A549 (cell line): ENCODE results near the gene AUTS2. TPM values are rescaled to one million over a fixed set of nuclear protein-coding genes. Genes with fewer than 3 reads are reported as not detected.

Experiments used
- ATAC-seq, 2 experiments: fragments of 200-7000 bp in 1 of 2; fragments of >200 bp in 1 of 2; cut with Nextera tagmentation in 1 of 2; cut with Tn5 transposase in 1 of 2; 3 replicates each; pipeline versions ENCODE4 v1.8.0 to v1.9.1; 2018 to 2020; ENCODE audit warnings: mild to moderate bottlenecking in 1 of 2, moderate library complexity in 1 of 2
- CTCF ChIA-PET: fragments of 300-600 bp; sonication (Branson Sonifier 250); formaldehyde crosslinking; extraction: SDS; loops from one replicate; lab custom pipeline; 2021; ENCODE audit warnings: antibody characterized with exemption, inconsistent platforms; lab: Yijun Ruan, JAX
- POLR2A ChIA-PET: fragments of 350-600 bp; formaldehyde crosslinking; extraction: SDS; loops from one replicate; lab custom pipeline; 2021; ENCODE audit warnings: antibody characterized with exemption, inconsistent platforms; lab: Yijun Ruan, JAX
- DNase-seq, 2 experiments: peaks; one replicate each; pipeline versions ENCODE4 v3.0.0 to v3.0.0-alpha.2; 2011 to 2016; ENCODE audit warnings: low read depth in 1 of 2, low spot score in 1 of 2
- FAIRE-seq: peaks from 2 replicates; lab custom pipeline; 2011; peaks lifted over from hg19 to GRCh38; lab: Jason Lieb, UNC
- H3K27ac ChIP-seq, 2 experiments: fragments of >200 bp; sonication (Bioruptor Twin); formaldehyde crosslinking; 3 replicates each; pipeline ENCODE4 v1.5.1; 2016 to 2017
- H3K4me1 ChIP-seq: fragments of >200 bp; sonication (Bioruptor Twin); formaldehyde crosslinking; 3 replicates; pipeline ENCODE4 v1.6.1; 2016
- H3K4me2 ChIP-seq: fragments of >200 bp; sonication (Bioruptor Twin); formaldehyde crosslinking; 3 replicates; pipeline ENCODE4 v1.6.1; 2016
- H3K4me3 ChIP-seq: fragments of >200 bp; sonication (Bioruptor Twin); formaldehyde crosslinking; 3 replicates; pipeline ENCODE4 v1.5.1; 2016
- H3K9me3 ChIP-seq: fragments of >200 bp; sonication (Bioruptor Twin); formaldehyde crosslinking; 3 replicates; pipeline ENCODE4 v1.6.1; 2016
- CBX2 ChIP-seq: fragments of 200-600 bp; sonication (generic); IDR thresholded peaks from 2 replicates; pipeline ENCODE4 v1.6.1; 2016; ENCODE audit warnings: low read depth, mild to moderate bottlenecking, borderline replicate concordance
- CBX8 ChIP-seq: fragments of 200-600 bp; sonication (generic); IDR thresholded peaks from 2 replicates; pipeline ENCODE4 v1.6.1; 2016
- CEBPB ChIP-seq, 2 experiments: fragments of >200 bp in 1 of 2; sonication (Bioruptor Twin) in 1 of 2; formaldehyde crosslinking in 1 of 2; IDR thresholded peaks; 2 replicates each; pipeline ENCODE4 v1.6.1; 2012 to 2016
- E2F6 ChIP-seq: IDR thresholded peaks from 2 replicates; pipeline ENCODE4 v1.6.1; 2012; ENCODE audit warnings: low read depth, borderline replicate concordance
- EHF ChIP-seq: fragments of 250-450 bp; sonication (Bioruptor Pico); IDR thresholded peaks from 2 replicates; pipeline ENCODE4 v1.5.0; 2020; ENCODE audit warnings: mild to moderate bottlenecking
- FOSB ChIP-seq: fragments of 250-450 bp; sonication (Bioruptor Pico); IDR thresholded peaks from 2 replicates; pipeline ENCODE4 v1.5.0; 2020; ENCODE audit warnings: mild to moderate bottlenecking, moderate library complexity
- FOSL2 ChIP-seq, 2 experiments: fragments of 450-650 bp in 1 of 2; fragments of >200 bp in 1 of 2; sonication (Bioruptor Twin) in 1 of 2; formaldehyde crosslinking; IDR thresholded peaks; 2 replicates each; pipeline versions ENCODE4 v1.5.0 to v1.6.1; 2016 to 2020; ENCODE audit warnings: mild to moderate bottlenecking in 1 of 2, moderate library complexity in 1 of 2
- GATA3 ChIP-seq: IDR thresholded peaks from 2 replicates; pipeline ENCODE4 v1.6.1; 2012; ENCODE audit warnings: borderline replicate concordance
- HOXA7 ChIP-seq: fragments of 250-450 bp; sonication (Bioruptor Pico); IDR thresholded peaks from 2 replicates; pipeline ENCODE4 v1.5.0; 2020; ENCODE audit warnings: mild to moderate bottlenecking, moderate library complexity
- HOXB5 ChIP-seq: fragments of 250-450 bp; sonication (Bioruptor Pico); IDR thresholded peaks from 2 replicates; pipeline ENCODE4 v1.5.0; 2020; ENCODE audit warnings: mild to moderate bottlenecking, moderate library complexity
- KDM5A ChIP-seq: fragments of 200-600 bp; sonication (generic); IDR thresholded peaks from 2 replicates; pipeline ENCODE4 v1.6.1; 2016; ENCODE audit warnings: antibody characterized with exemption, mild to moderate bottlenecking
- MAZ ChIP-seq: fragments of 150-350 bp; IDR thresholded peaks from 2 replicates; pipeline ENCODE4 v1.6.1; 2014; ENCODE audit warnings: antibody characterized with exemption, low read depth, low read length, borderline replicate concordance
- MYC ChIP-seq: IDR thresholded peaks from 2 replicates; pipeline ENCODE4 v1.6.1; 2012; ENCODE audit warnings: mild to moderate bottlenecking, inconsistent platforms, low read length, improper control_type of control experiment, borderline replicate concordance
- NFE2L2 ChIP-seq: fragments of 150-350 bp; conservative IDR thresholded peaks from 2 replicates; pipeline ENCODE4 v1.6.1; 2014; ENCODE audit warnings: low read length
- NPAS2 ChIP-seq: fragments of 250-450 bp; sonication (Bioruptor Pico); IDR thresholded peaks from 2 replicates; pipeline ENCODE4 v1.8.0; 2022; ENCODE audit warnings: mild to moderate bottlenecking, moderate library complexity, borderline replicate concordance
- PHF8 ChIP-seq: fragments of 200-600 bp; sonication (generic); IDR thresholded peaks from 2 replicates; pipeline ENCODE4 v1.6.1; 2016; ENCODE audit warnings: low read depth, mild to moderate bottlenecking, antibody characterized with exemption, moderate library complexity, borderline replicate concordance
- POLR2AphosphoS2 ChIP-seq: conservative IDR thresholded peaks from 2 replicates; pipeline ENCODE4 v1.6.1; 2012; ENCODE audit warnings: low read length, improper control_type of control experiment, inconsistent platforms
- RAD21 ChIP-seq, 2 experiments: fragments of >200 bp in 1 of 2; sonication (Bioruptor Twin) in 1 of 2; formaldehyde crosslinking in 1 of 2; IDR thresholded peaks in 1 of 2; conservative IDR thresholded peaks in 1 of 2; 2 replicates in 1 of 2; 3 replicates in 1 of 2; pipeline ENCODE4 v1.6.1; 2012 to 2018; ENCODE audit warnings: inconsistent platforms in 1 of 2
- RARB ChIP-seq: fragments of 250-450 bp; sonication (Bioruptor Pico); IDR thresholded peaks from 2 replicates; pipeline ENCODE4 v1.8.0; 2021; ENCODE audit warnings: mild to moderate bottlenecking, moderate library complexity
- REST ChIP-seq: fragments of 200-600 bp; sonication (generic); IDR thresholded peaks from 2 replicates; pipeline ENCODE4 v1.6.1; 2016; ENCODE audit warnings: antibody characterized with exemption, mild to moderate bottlenecking, moderate library complexity
- TFCP2L1 ChIP-seq: fragments of 250-450 bp; sonication (Bioruptor Pico); IDR thresholded peaks from 2 replicates; pipeline ENCODE4 v1.5.0; 2021; ENCODE audit warnings: mild to moderate bottlenecking
- ZFP36 ChIP-seq: fragments of 450-650 bp; IDR thresholded peaks from 2 replicates; pipeline ENCODE4 v1.6.1; 2014; ENCODE audit warnings: borderline replicate concordance; ENCODE audit not compliant: partially characterized antibody
- ZNF302 ChIP-seq: fragments of 250-450 bp; sonication (Bioruptor Pico); IDR thresholded peaks from 2 replicates; pipeline ENCODE4 v1.9.0; 2021; ENCODE audit warnings: inconsistent platforms, mild to moderate bottlenecking, moderate library complexity
- WGBS: methylation state at CpG from one replicate; pipeline ENCODE4 v1.1.6; 2017; ENCODE audit errors: missing lambda C conversion rate; 5-methylcytosine and 5-hydroxymethylcytosine counted together
- polyA plus RNA-seq, 4 experiments: library from polyadenylated mRNA; depleted of rRNA in 3 of 4; stranded (reverse); fragments of >200 nt; fragmentation: RNase III in 1 of 4; extraction: RNeasy Plus Mini Kit Qiagen cat#74134 plus additional on column Dnase treatment in 1 of 4; gene quantifications; 2 replicates in 3 of 4; 3 replicates in 1 of 4; pipeline ENCODE4 v1.2.3, GENCODE V29; 2011 to 2017
- TF ChIP-seq, protein P1 (sequence below): fragments of >200 bp; sonication (Bioruptor Twin); formaldehyde crosslinking; IDR thresholded peaks from 3 replicates; pipeline ENCODE4 v1.6.1; 2016

AUTS2 gene
- polyA plus RNA-seq, 2 of the 4 experiments (the other 2 are of a cell fraction): 1.6 to 3.6 TPM

GRCh38 chr7:70793821-70794220, 1195.5 kb downstream of the AUTS2 start (continued):
- no peak for TF ChIP-seq GATA3
- no peak for TF ChIP-seq KDM5A

DNA sequence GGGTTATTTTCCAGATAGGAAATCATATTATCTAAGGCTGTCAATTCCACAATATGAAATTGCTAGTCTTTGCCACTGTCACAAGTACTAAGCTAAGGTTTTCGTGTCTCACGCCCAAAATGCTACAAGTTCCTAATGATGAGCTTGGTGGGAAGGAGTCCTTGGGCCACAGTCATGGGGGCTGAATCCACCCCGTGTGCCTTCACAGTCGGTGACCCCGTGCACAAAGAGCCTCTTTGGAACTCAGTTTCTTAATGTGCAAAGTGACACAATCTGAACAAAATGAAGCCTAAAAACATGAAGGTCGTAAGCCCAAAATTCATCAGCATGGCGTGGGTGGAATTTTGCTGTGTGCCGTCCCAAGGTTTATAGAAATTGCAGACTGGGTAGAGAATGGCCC, 1196.7 kb downstream of the AUTS2 start:
- no peak overlapping the region for H3K4me3 ChIP-seq
- no peaks in the 10 kb centered on the region for H3K4me1 ChIP-seq
- H3K9me3 ChIP-seq: peaks cover 1% of the 10 kb centered on the region; the same call in 1 of the 3 replicates
- CTCF ChIA-PET: no interaction called here
- H3K27ac ChIP-seq: no peak overlapping the region
- DNase-seq: no peak
- TF ChIP-seq HOXB5 (CRISPR knock-in tag): no peak
- no peak for TF ChIP-seq CEBPB (IDR thresholded peaks at IDR 0.05)
- TF ChIP-seq MYC: no peak
- no peak for TF ChIP-seq MAZ
- TF ChIP-seq NPAS2 (CRISPR knock-in tag): no peak
- no peak for TF ChIP-seq ZNF302 (CRISPR knock-in tag)
- TF ChIP-seq EHF (CRISPR knock-in tag): no peak
- FAIRE-seq: no peak
- POLR2A ChIA-PET: no interaction called here
- ATAC-seq: no peak
- 48% methylated on average over 8 of the region's 8 CpGs for WGBS
- H3K4me2 ChIP-seq: no peak overlapping the region

- Histone ChIP-seq H3K4me1 (no peaks in the 10 kb centered on the region), H3K27ac (no peak overlapping the region), H3K4me2 (no peak overlapping the region), H3K9me3 (peaks cover 6% of the 10 kb centered on the region; the same call in 2 of the 3 replicates), H3K4me3 (no peak overlapping the region)
- CTCF ChIA-PET: no interaction called here
- TF ChIP-seq, protein P1, sequence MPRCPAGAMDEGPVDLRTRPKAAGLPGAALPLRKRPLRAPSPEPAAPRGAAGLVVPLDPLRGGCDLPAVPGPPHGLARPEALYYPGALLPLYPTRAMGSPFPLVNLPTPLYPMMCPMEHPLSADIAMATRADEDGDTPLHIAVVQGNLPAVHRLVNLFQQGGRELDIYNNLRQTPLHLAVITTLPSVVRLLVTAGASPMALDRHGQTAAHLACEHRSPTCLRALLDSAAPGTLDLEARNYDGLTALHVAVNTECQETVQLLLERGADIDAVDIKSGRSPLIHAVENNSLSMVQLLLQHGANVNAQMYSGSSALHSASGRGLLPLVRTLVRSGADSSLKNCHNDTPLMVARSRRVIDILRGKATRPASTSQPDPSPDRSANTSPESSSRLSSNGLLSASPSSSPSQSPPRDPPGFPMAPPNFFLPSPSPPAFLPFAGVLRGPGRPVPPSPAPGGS: no peak
- TF ChIP-seq PHF8 (no peak), RAD21 (conservative IDR thresholded peaks at IDR 0.05 in 1 of 2, IDR thresholded peaks at IDR 0.05 in 1 of 2) (no peak), CBX2 (no peak), CBX8 (no peak), POLR2AphosphoS2 (no peak)
- POLR2A ChIA-PET: no interaction called here
- FAIRE-seq (no peak), ATAC-seq (no peak), DNase-seq (no peak)
- WGBS: 81% methylated on average over 5 of the region's 5 CpGs
Measured at GRCh38 chr7:70795948-70796347, 1197.7 kb downstream of the AUTS2 start.

DNA sequence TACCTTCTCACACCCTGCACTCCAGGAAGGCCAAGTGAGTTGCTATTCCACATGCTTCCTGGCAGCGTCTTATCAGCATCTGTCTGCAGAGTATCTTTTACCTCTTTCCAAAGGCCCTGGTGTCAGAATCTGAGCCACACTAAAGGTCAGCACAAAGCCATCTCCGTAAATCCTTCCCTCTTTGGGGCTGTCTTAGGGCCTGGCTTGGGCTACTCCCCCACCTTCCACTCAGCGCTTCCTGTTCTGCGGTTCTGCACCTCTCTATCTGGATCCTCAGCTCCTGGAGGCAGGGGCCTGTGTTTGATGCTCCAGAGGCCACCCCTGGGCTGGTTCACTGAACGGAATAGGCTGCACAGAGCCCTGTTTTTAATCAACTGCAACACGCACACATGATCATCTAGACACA, 1198.8 kb downstream of the AUTS2 start:
- Histone ChIP-seq H3K4me1 (no peaks in the 10 kb centered on the region), H3K4me2 (no peak overlapping the region), H3K4me3 (no peak overlapping the region), H3K9me3 (peaks cover 6% of the 10 kb centered on the region; the same call in 2 of the 3 replicates), H3K27ac (no peak overlapping the region)
- ChIA-PET POLR2A (no interaction called here), CTCF (no interaction called here)
- WGBS: 60% methylated on average over 6 of the region's 6 CpGs
- TF ChIP-seq KDM5A (no peak), TFCP2L1 (CRISPR knock-in tag) (no peak), E2F6 (no peak)
- FAIRE-seq (no peak), DNase-seq (no peak), ATAC-seq (no peak)

DNA sequence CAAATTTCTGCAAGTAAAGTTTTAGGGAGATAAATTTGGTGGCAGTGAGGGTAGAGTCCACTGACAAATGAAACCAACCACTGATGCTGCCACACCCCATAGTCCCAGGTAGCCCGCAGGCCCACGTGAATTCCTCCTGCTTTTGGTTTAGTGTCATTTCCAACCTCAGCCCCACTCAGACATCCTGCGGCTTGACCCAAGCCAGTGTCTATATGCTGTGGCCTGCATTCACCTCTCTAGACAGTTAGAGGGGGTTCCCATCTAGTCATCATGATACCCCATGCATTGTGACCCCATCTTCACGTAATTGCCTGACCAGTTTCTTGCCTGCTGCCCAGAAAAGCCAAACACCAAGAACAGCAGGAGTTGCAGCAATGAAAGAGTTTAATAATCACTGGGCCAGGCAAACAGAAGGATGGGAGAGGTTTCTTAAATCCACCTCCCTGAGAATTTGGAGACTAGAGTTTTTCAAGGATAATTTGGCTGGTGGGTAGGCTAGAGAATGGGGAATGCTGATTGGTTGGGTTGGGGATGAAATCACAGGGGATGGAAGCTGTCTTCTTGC, 1201.6 kb downstream of the AUTS2 start:
- no peak for FAIRE-seq
- 10% methylated on average over 4 of the region's 4 CpGs for WGBS
- no peak for TF ChIP-seq REST
- no peak for TF ChIP-seq GATA3
- TF ChIP-seq FOSL2 (IDR thresholded peaks at IDR 0.05): no peak
- no peak for TF ChIP-seq FOSL2 (CRISPR knock-in tag; IDR thresholded peaks at IDR 0.05)
- no peak for TF ChIP-seq HOXA7
- TF ChIP-seq NFE2L2: no peak
- no peak for TF ChIP-seq FOSB
- no peak for TF ChIP-seq ZFP36
- no peak for TF ChIP-seq RARB (CRISPR knock-in tag)

More for the DNA sequence above, 1201.6 kb downstream of the AUTS2 start:
- CTCF ChIA-PET: no interaction called here
- H3K9me3 ChIP-seq: peaks cover 6% of the 10 kb centered on the region; the same call in 2 of the 3 replicates
- no peak overlapping the region for H3K27ac ChIP-seq
- DNase-seq (no peak), ATAC-seq (no peak)
- POLR2A ChIA-PET: no interaction called here
- H3K4me2 ChIP-seq: no peak overlapping the region
- no peak overlapping the region for H3K4me3 ChIP-seq
- no peaks in the 10 kb centered on the region for H3K4me1 ChIP-seq
